Ovary (tissue), 9 donors: Measurements from ENCODE around the gene FNBP1. TPM values are rescaled to one million over a fixed set of nuclear protein-coding genes. Genes with fewer than 3 reads are reported as not detected.

Experiments
- DNase-seq, 5 donors: peaks; one replicate each; pipeline ENCODE4 v3.0.0-alpha.2; 2019 to 2020
- H3K27ac ChIP-seq, 2 donors: fragments of 200-600 bp; one replicate each; pipeline versions ENCODE4 v1.5.1 to v1.8.0; 2019 to 2022
- H3K27me3 ChIP-seq: fragments of 200-600 bp; one replicate; pipeline ENCODE4 v1.8.0; 2022
- H3K36me3 ChIP-seq: fragments of 200-600 bp; sonication (generic); one replicate; pipeline ENCODE4 v1.5.1; 2019
- H3K4me1 ChIP-seq: one replicate; pipeline ENCODE4 v1.8.1; 2013; ENCODE audit warnings: mild to moderate bottlenecking, moderate library complexity; ENCODE audit not compliant: insufficient read depth
- H3K4me3 ChIP-seq: fragments of 200-600 bp; sonication (generic); one replicate; pipeline ENCODE4 v1.5.1; 2017
- H3K9me3 ChIP-seq, 2 donors: fragments of 200-600 bp in 1 of 2; sonication (generic) in 1 of 2; one replicate each; pipeline versions ENCODE4 v1.5.1 to v1.8.1; 2013 to 2019; ENCODE audit warnings: mild to moderate bottlenecking in 1 of 2, moderate library complexity in 1 of 2
- CTCF ChIP-seq, 3 donors: fragments of 450-650 bp in 2 of 3; fragments of 200-600 bp in 1 of 3; IDR thresholded peaks; one replicate each; pipeline versions ENCODE4 v1.5.1 to v1.8.0; 2016 to 2022; ENCODE audit warnings: antibody characterized with exemption in 3 of 3, mild to moderate bottlenecking in 1 of 3
- EP300 ChIP-seq: sonication (generic); formaldehyde crosslinking; IDR thresholded peaks from one replicate; pipeline ENCODE4 v1.6.1; 2017; ENCODE audit warnings: antibody characterized with exemption
- POLR2A ChIP-seq: fragments of 450-650 bp; IDR thresholded peaks from one replicate; pipeline ENCODE4 v1.6.1; 2017; ENCODE audit warnings: antibody characterized with exemption, mild to moderate bottlenecking, moderate library complexity
- WGBS, 3 donors: extraction: QIAGEN DNeasy Blood & Tissue Kit in 1 of 3; methylation state at CpG; one replicate each; pipeline versions ENCODE4 v1.1.5 to v1.1.7; 2013 to 2017; 5-methylcytosine and 5-hydroxymethylcytosine counted together
- intact Hi-C, 4 donors: fragments of 100-400 bp; cut with DNase I; formaldehyde crosslinking; loops; one replicate each; pipeline versions ENCODE4 v1.11.0 to v1.15.1; 2022 to 2023
- polyA plus RNA-seq, 2 donors: library from polyadenylated mRNA; stranded (reverse); fragments of 200-250 nt in 1 of 2; fragments of 350-450 nt in 1 of 2; fragmentation: Illumina TruSeq in 1 of 2; extraction: RNeasy Lipid Tissue Mini Kit (QIAGEN cat#74804) in 1 of 2; gene quantifications; one replicate each; pipeline ENCODE4 v1.2.3, GENCODE V29; 2013 to 2014
- total RNA-seq, 7 donors: library from RNA; depleted of rRNA in 2 of 7; stranded (reverse); fragments of >200 nt in 2 of 7; fragmentation: NEBNext Ultra II Directional in 3 of 7; extraction: Animal tissue kit (Norgen Biotek cat#: 25700) in 3 of 7; gene quantifications; one replicate each; pipeline versions ENCODE4 v1.1.0 to v1.2.4, GENCODE V29; 2016 to 2023
- donor health status: DM: no; HTN: no; CAD: no; lungs with moderate emphysema.
- donor health status: DM: no; HTN: no; CAD: no.
- donor health status: Bipolar disorder and iron deficiency.
- donor health status: DM: yes; HTN: yes; CAD: no.
- donor health status: DM: no; HTN: no; CAD: no.
- donor health status: DM: yes; HTN: yes; CAD: no.

Gene FNBP1
- total and polyA plus RNA-seq, 9 donors, result 18.0 to 61.5 (median 49.0) TPM

GRCh38 chr9:130058154-130058553 is 15.2 kb upstream of the FNBP1 start:
- DNase-seq, result no peak
- no peak overlapping the region for H3K27ac ChIP-seq
- peaks cover 3% of the 10 kb centered on the region for H3K4me1 ChIP-seq
- H3K36me3 ChIP-seq, result no peaks in the 10 kb centered on the region
- no peaks in the 10 kb centered on the region for H3K27me3 ChIP-seq
- TF ChIP-seq CTCF (IDR thresholded peaks at IDR 0.05) (no peak), POLR2A (no peak), EP300 (no peak)
- no peaks in the 10 kb centered on the region for H3K9me3 ChIP-seq
- intact Hi-C loops, result no loop called here
- no peak overlapping the region for H3K4me3 ChIP-seq
- WGBS, 3 donors, result 83 to 88% (median 88%) methylated on average over 7 of the region's 7 CpGs

- intact Hi-C loops, result no loop called here
- 61 to 67% (median 61%) methylated on average over 8 of the region's 8 CpGs for WGBS, 3 donors
- Histone ChIP-seq H3K36me3 (no peaks in the 10 kb centered on the region), H3K9me3 (no peaks in the 10 kb centered on the region), H3K27me3 (no peaks in the 10 kb centered on the region), H3K4me1 (peaks cover 3% of the 10 kb centered on the region), H3K27ac (no peak overlapping the region), H3K4me3 (peak overlapping the region; percentile 98)
- no peak for DNase-seq
- TF ChIP-seq POLR2A (no peak), CTCF (IDR thresholded peaks at IDR 0.05) (no peak), EP300 (no peak)
Observed at GRCh38 chr9:130054820-130055219, 11.8 kb upstream of the FNBP1 start.

GRCh38 chr9:130054325-130054786 is 11.4 kb upstream of the FNBP1 start:
- intact Hi-C loops, result no loop called here
- no peak for TF ChIP-seq EP300
- TF ChIP-seq POLR2A, result no peak
- no peak for TF ChIP-seq CTCF (IDR thresholded peaks at IDR 0.05)
- no peaks in the 10 kb centered on the region for H3K36me3 ChIP-seq
- no peak for DNase-seq
- peak overlapping the region; percentile 98 for H3K4me3 ChIP-seq
- H3K27me3 ChIP-seq, result no peaks in the 10 kb centered on the region
- 1% methylated on average over 14 of the region's 14 CpGs for WGBS, 3 donors
- H3K27ac ChIP-seq, result peak overlapping the region; percentile 43 to 57
- peaks cover 3% of the 10 kb centered on the region for H3K4me1 ChIP-seq
- H3K9me3 ChIP-seq, result no peaks in the 10 kb centered on the region

- DNase-seq, result peak; percentile 74 to 89 (median 83)
- TF ChIP-seq CTCF (IDR thresholded peaks at IDR 0.05), result no peak
- TF ChIP-seq POLR2A, result peak; percentile 55
- intact Hi-C loops, result no loop called here
- H3K9me3 ChIP-seq, result no peaks in the 10 kb centered on the region
- no peaks in the 10 kb centered on the region for H3K27me3 ChIP-seq
- no peaks in the 10 kb centered on the region for H3K36me3 ChIP-seq
- H3K4me1 ChIP-seq, result peaks cover 3% of the 10 kb centered on the region
- H3K4me3 ChIP-seq, result peak within 1 kb of the TSS; percentile 98
- 0 to 1% (median 1%) methylated on average over 40 to 64 of the region's 64 CpGs for WGBS, 3 donors
- H3K27ac ChIP-seq, result peak within 1 kb of the TSS; percentile 43 to 57
Observed at GRCh38 chr9:130053504-130054324, 10.7 kb upstream of the FNBP1 start, which contains the start of gene GPR107. TSS of gene GPR107 (plus strand) at chr9:130053906. CDS start at chr9:130053933, 27 bp downstream.
